Caco-2 (cell line): ENCODE results near the gene SYT14. TPM values are rescaled to one million over a fixed set of nuclear protein-coding genes. Genes with fewer than 3 reads are reported as not detected.

Experiments
- BruUV-seq: library from RNA; stranded (reverse); fragments of 400-500 nt; replicated peaks from 2 replicates; lab custom pipeline; 2021; lab: Mats Ljungman, UMichigan
- CTCF ChIA-PET: fragments of 300-600 bp; sonication (Branson Sonifier 250); formaldehyde crosslinking; loops from one replicate; lab custom pipeline; 2022; ENCODE audit warnings: antibody characterized with exemption; lab: Charles Lee
- POLR2A ChIA-PET: fragments of 300-600 bp; sonication (Branson Sonifier 250); formaldehyde crosslinking; loops from one replicate; lab custom pipeline; 2022; ENCODE audit warnings: antibody characterized with exemption; lab: Charles Lee
- DNase-seq, 2 experiments: peaks; one replicate each; pipeline versions ENCODE4 v3.0.0 to v3.0.0-alpha.2; 2020 to 2022
- H3K27me3 ChIP-seq: replicated peaks from 2 replicates; pipeline ENCODE4 v1.6.0; 2011; ENCODE audit warnings: low read length; ENCODE audit not compliant: control insufficient read depth, insufficient read depth
- H3K36me3 ChIP-seq: 2 replicates; pipeline ENCODE4 v1.5.1; 2011; ENCODE audit warnings: low read length; ENCODE audit not compliant: control insufficient read depth, insufficient read depth
- H3K4me1 ChIP-seq: fragments of 250-450 bp; sonication (Bioruptor Pico); 2 replicates; pipeline ENCODE4 v1.5.1; 2020; ENCODE audit warnings: mild to moderate bottlenecking
- H3K4me3 ChIP-seq: 2 replicates; pipeline ENCODE4 v1.5.1; 2011; ENCODE audit warnings: low read depth, mild to moderate bottlenecking, control low read depth, low read length
- H3K9me3 ChIP-seq: fragments of 250-450 bp; sonication (Bioruptor Pico); 2 replicates; pipeline ENCODE4 v1.5.1; 2020; ENCODE audit warnings: mild to moderate bottlenecking, moderate library complexity
- H3K27ac Mint-ChIP-seq: one replicate; pipeline ENCODE4 v1.8.0; 2022; ENCODE audit warnings: mixed read lengths; ENCODE audit not compliant: unreplicated experiment
- H3K27me3 Mint-ChIP-seq: one replicate; pipeline ENCODE4 v1.8.0; 2022; ENCODE audit warnings: mixed read lengths; ENCODE audit not compliant: insufficient read depth, unreplicated experiment
- H3K36me3 Mint-ChIP-seq: one replicate; pipeline ENCODE4 v1.8.0; 2022; ENCODE audit warnings: mild to moderate bottlenecking, mixed read lengths; ENCODE audit not compliant: insufficient read depth, unreplicated experiment
- H3K4me1 Mint-ChIP-seq: one replicate; pipeline ENCODE4 v1.8.0; 2022; ENCODE audit warnings: low read depth, mixed read lengths; ENCODE audit not compliant: unreplicated experiment
- H3K4me3 Mint-ChIP-seq: one replicate; pipeline ENCODE4 v1.8.0; 2022; ENCODE audit warnings: mild to moderate bottlenecking, moderate library complexity, mixed read lengths; ENCODE audit not compliant: unreplicated experiment
- H3K9me3 Mint-ChIP-seq: one replicate; pipeline ENCODE4 v1.8.0; 2022; ENCODE audit warnings: mixed read lengths; ENCODE audit not compliant: unreplicated experiment
- CTCF ChIP-seq, 2 experiments: fragments of 200-600 bp in 1 of 2; IDR thresholded peaks; 1 replicate in 1 of 2; 2 replicates in 1 of 2; pipeline versions ENCODE4 v1.5.1 to v1.8.0; 2011 to 2022; ENCODE audit warnings: antibody characterized with exemption in 1 of 2, control low read depth in 1 of 2, inconsistent platforms in 1 of 2, low read depth in 1 of 2, low read length in 1 of 2, mild to moderate bottlenecking in 1 of 2, moderate library complexity in 1 of 2; ENCODE audit not compliant: insufficient read depth in 1 of 2, severe bottlenecking in 1 of 2, unreplicated experiment in 1 of 2
- intact Hi-C: fragments of 100-400 bp; cut with micrococcal nuclease; formaldehyde crosslinking; loops from one replicate; pipeline ENCODE4 v1.10.0; 2022; ENCODE audit not compliant: unreplicated experiment
- total RNA-seq: library from RNA; stranded (reverse); gene quantifications from 2 replicates; pipeline ENCODE4 v1.2.3, GENCODE V29; 2022

The SYT14 gene
- total RNA-seq, 1 experiment from 2014 or later, result 0.18 TPM

GRCh38 chr1:210021145-210021860 is 83.3 kb downstream of the SYT14 start:
- Mint-ChIP-seq H3K9me3 (no peaks in the 10 kb centered on the region), H3K27ac (no peak overlapping the region), H3K4me1 (no peaks in the 10 kb centered on the region), H3K4me3 (no peak overlapping the region), H3K36me3 (no peaks in the 10 kb centered on the region), H3K27me3 (peaks cover 2% of the 10 kb centered on the region)
- Histone ChIP-seq H3K9me3 (peaks cover 6% of the 10 kb centered on the region), H3K36me3 (no peaks in the 10 kb centered on the region), H3K27me3 (no peaks in the 10 kb centered on the region), H3K4me1 (no peaks in the 10 kb centered on the region), H3K4me3 (no peak overlapping the region)
- BruUV-seq, result no TSS peak
- POLR2A ChIA-PET, result no interaction called here
- CTCF ChIA-PET, result no interaction called here
- no peak for DNase-seq
- intact Hi-C loops, result loop anchor here (10.0 kb wide), 1 partner anchor 123 kb away; no protein-coding TSS in a partner anchor
- TF ChIP-seq CTCF (IDR thresholded peaks at IDR 0.05; ENCODE audit: insufficient read depth in 1 of 2, low read depth in 1 of 2, low read length in 1 of 2, severe bottlenecking in 1 of 2, unreplicated experiment in 1 of 2), result no peak

DNA sequence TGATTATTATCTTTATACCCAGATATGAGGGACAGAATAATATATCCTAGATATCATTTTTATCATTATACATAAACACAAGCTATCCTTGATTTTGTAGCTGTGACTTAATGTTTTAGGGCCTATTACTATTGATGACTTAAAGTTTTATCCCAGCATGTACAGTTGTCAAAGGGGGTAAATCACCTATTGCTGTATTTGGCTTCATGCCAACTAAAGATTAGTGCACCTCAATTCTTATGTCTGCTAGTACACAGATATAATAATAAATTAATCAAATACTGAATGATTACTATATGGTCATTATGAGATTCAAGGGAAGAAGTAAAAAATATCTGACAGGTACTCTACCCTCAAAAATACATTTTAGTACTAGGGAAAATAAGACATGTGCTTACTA is 84.0 kb downstream of the SYT14 start:
- Histone ChIP-seq H3K4me3 (no peak overlapping the region), H3K9me3 (peaks cover 6% of the 10 kb centered on the region), H3K27me3 (no peaks in the 10 kb centered on the region), H3K36me3 (no peaks in the 10 kb centered on the region), H3K4me1 (no peaks in the 10 kb centered on the region)
- no peak for DNase-seq
- no peaks in the 10 kb centered on the region for H3K36me3 Mint-ChIP-seq
- H3K4me3 Mint-ChIP-seq, result no peak overlapping the region
- no peaks in the 10 kb centered on the region for H3K4me1 Mint-ChIP-seq
- ChIA-PET CTCF (no interaction called here), POLR2A (no interaction called here)
- H3K27ac Mint-ChIP-seq, result no peak overlapping the region
- no peak for TF ChIP-seq CTCF (IDR thresholded peaks at IDR 0.05; ENCODE audit: insufficient read depth in 1 of 2, low read depth in 1 of 2, low read length in 1 of 2, severe bottlenecking in 1 of 2, unreplicated experiment in 1 of 2)
- no peaks in the 10 kb centered on the region for H3K27me3 Mint-ChIP-seq
- no peaks in the 10 kb centered on the region for H3K9me3 Mint-ChIP-seq
- intact Hi-C loops, result loop anchor here (10.0 kb wide), 1 partner anchor 123 kb away; no protein-coding TSS in a partner anchor
- BruUV-seq, result no TSS peak

- H3K4me3 ChIP-seq, result no peak overlapping the region
- BruUV-seq, result no TSS peak
- H3K4me3 Mint-ChIP-seq, result no peak overlapping the region
These were observed 86.3 kb downstream of the SYT14 start for GRCh38 chr1:210024282-210024681.

More at GRCh38 chr1:210024282-210024681, 86.3 kb downstream of the SYT14 start:
- Histone ChIP-seq H3K9me3 (peaks cover 6% of the 10 kb centered on the region), H3K27me3 (no peaks in the 10 kb centered on the region), H3K4me1 (no peaks in the 10 kb centered on the region), H3K36me3 (no peaks in the 10 kb centered on the region)
- no peaks in the 10 kb centered on the region for H3K36me3 Mint-ChIP-seq
- intact Hi-C loops, result loop anchor here (10.0 kb wide), 1 partner anchor 121 kb away; no protein-coding TSS in a partner anchor
- no peak for DNase-seq
- no peaks in the 10 kb centered on the region for H3K27me3 Mint-ChIP-seq
- TF ChIP-seq CTCF (IDR thresholded peaks at IDR 0.05; ENCODE audit: insufficient read depth in 1 of 2, low read depth in 1 of 2, low read length in 1 of 2, severe bottlenecking in 1 of 2, unreplicated experiment in 1 of 2), result no peak
- ChIA-PET POLR2A (no interaction called here), CTCF (no interaction called here)
- H3K4me1 Mint-ChIP-seq, result no peaks in the 10 kb centered on the region
- H3K9me3 Mint-ChIP-seq, result no peaks in the 10 kb centered on the region
- H3K27ac Mint-ChIP-seq, result no peak overlapping the region
